GM19035 (cell line): ENCODE data around the gene NAT14.

Source experiments
- ATAC-seq: cut with Tn5 transposase; IDR thresholded peaks from one replicate; pipeline ENCODE4 v1.9.1; 2021; ENCODE audit not compliant: unreplicated experiment

NAT14 gene

DNA sequence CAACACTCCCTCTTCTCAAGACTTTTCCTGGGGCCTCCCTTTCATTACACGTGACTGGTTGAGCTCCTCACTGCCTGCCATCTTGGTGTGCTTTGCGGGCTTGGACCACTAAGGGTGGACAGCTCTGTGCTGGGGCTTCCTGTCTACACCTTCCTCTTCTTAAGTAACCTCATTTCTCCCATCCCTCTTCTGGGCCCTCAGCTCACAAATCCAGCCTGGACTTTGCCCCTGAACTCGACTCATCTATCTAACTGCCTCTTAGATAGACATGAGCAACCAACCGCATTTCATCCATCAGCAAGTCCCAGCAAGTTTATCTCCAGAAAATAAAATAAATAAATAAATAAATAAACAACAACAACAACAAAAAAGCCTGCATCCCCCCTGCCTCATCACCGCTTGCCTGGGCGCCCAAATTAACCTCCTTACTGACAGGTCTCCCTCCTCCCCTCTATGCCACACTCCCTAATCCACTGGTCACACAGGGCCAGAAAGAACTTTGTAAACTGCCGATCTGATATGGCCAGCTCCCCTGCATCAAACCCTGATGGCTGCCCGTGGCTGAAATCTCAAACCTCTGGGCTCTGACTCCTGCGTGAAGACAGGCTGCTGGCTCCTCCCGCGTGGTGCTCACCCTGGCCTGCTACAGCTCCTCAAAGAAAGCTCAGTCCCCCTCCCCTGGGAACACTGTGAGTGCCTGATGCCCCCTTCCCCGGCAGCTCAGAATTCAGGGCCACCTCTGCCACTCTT, 31.3 kb upstream of the NAT14 start:
- no peak for ATAC-seq

DNA sequence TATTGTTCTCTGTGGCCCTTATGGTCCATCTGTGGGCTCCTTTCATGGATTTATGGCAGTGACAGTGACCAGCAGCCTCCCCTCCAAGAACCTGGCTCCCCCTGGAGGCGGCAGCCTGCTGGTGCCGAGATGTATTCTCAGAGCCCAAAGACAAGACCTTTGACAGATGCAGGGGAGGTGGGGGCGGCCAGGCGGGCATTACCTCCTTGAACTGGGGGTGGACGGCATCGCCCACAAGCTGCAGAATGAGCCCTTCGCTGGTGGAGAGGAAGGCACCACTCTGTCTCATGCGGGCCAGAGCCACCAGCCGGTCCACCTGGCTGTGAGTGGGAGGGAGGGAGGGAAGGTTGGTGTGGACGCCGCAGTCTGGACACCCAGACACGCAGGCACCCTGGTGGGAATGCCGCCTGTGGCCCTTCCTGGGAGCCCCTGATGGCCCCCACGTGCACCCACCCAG, 30.2 kb upstream of the NAT14 start:
- no peak for ATAC-seq

DNA sequence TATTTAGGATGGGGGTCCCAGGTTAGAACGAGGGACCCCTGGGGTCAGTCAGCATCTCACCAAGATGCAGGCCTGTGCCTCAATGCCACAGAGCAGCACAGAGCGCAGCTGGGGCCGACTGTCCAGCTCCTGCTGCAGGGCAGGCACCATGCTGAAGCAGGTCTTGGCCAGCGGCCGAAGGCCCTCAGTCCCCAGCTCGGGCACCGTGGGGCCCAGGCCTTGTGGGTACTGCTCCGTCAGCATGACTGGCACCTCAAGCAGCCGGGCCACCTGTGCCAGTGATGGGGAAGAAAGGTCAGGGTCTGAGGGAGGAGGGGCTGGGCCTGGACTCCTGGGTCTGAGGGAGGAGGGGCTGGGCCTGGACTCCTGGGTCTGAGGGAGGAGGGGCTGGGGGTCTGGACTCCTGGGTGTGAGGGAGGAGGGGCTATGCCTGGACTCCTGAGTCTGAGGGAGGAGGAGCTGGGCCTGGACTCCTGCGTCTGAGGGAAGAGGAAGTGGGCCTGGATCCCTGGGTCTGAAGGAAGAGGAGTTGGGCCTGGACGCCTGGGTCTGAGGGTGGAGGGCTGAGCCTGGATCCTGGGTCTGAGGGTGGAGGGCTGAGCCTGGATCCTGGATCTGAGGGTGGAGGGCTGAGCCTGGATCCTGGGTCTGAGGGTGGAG, 29.3 kb upstream of the NAT14 start:
- ATAC-seq = no peak

DNA sequence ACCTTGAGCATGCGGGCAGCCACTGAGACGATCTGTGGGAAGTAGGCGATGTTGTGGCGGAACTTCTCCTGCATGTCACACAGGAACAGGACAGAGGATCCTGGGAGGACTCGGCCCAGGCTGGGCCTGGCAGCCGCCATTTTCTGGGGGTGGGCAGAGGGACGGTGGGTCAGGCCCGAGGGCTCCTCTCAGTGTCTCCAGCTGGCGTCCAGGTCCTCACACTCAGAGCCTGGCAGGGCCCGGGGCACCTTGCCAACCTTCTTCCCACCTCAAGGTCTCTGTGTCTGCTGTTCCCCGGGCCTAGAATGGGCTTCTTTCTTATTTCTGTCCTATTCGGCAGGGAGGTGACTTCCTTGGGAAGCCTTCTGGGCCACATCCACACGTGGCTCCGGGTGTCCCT, 28.6 kb upstream of the NAT14 start:
- ATAC-seq = no peak

DNA sequence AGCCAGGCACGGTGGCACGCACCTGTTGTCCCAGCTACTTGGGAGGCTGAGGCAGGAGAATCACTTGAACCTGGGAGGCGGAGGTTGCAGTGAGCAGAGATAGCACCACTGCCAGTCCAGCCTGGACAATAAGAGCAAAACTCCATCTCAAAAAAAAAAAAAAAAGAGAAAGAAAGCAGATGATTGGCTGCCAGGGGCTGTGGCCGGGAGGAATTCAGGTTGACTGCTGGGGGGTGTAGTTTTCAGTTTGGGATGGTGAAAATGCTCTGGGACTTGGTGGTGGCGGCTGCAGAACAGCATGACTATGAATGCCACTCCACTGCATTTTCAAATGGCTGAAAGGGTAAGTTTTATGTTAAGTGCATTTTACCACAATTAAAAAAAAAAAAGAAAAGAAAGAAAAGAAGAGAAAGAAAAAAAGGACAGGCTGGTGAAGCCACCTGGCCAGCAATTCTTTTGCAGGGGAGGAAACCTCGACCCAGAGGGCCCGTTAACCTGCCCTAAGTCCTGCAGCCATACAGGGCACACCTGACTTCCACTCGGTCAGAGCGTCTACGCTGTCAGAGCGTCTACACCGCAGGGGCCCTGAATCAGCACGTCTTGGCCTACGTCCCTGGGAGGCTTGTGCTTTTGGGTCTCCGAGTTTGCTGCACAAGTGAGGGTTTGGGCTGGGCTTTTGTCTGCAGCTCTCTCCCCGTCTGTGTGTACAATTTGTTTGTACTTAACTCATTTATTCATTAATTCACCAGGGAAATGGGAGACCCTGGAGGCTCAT, 27.1 kb upstream of the NAT14 start:
- no peak for ATAC-seq

DNA sequence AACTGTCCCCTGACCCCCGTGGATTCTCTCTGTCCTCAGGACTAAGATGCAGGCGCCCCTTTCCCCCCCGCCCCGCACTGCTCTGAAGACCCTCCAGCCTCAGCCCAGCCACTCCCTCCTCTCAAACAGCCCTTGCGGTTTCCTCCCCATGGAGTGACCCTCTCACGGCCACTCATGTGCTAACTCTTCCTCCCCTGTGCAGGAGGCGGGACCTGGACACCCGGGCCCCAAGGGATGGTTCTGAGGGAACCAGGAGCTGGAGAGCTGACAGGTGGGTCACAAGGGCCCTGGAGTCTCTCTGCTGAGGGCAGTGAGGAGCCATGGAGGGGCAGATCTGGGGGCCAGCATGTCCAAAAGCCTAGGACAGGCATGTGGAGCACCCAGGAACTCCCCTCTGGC, 25.4 kb upstream of the NAT14 start:
- ATAC-seq = no peak

DNA sequence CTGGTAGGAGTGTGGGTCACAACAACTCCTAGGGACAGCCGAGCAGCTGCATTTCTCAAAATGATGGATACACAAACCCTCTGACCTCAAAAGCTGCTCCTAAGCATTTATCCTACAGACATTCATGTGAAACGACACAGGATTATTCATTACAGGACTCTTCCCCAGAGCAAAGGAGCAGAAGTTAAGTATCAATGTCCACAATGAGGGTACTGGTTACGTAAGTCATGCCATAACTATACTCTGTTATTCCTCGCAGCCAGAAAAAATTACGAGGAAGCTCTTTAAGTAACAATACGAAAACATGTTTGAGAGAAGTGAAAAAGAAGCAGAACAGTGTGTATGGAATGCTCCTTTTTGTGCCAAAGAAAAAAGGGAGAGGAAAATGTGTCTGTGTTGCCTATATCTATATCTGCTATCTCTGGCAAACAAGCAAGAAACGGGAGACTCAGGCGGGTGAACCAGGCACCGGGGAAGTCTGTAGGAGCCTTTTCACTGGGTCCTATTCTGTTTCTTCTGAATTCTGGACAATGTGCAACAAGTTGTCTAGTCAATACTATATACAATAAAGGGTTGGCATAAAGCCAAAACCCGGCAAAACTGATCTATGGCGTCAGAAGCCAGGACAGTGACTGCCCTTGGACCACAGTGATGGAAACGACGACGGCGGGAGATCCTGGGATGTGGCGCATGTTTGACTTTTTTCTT, 24.9 kb upstream of the NAT14 start:
- no peak for ATAC-seq

DNA sequence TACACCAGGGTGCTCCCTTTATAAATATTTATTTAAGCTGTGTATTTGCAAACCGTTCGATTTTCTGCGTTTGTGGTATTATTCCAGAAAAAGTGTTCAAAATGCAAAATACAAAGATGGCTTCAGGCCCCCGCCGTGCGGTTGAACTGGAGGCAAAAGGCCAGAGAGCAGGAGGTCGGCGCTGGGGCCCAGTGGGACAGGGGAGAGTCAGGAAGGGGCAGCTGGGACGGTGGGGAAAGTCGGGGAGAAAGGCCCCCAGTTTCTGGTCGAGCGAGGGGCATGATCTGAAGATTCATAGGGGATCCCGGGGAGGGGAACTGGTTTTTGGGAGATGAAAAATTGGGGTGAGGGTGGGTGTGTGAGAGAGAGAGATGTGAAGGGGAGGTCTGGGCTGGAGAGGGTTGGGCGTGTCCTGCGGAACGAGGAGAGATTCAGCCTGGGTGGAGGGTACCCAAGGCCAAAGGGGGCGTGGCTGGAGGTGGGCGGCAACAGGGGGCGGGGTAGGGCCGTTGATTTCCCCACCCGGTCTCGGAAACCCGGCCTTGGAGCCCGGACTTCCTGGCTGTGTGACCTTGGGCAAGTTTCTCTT, 24.2 kb upstream of the NAT14 start:
- ATAC-seq = no peak

DNA sequence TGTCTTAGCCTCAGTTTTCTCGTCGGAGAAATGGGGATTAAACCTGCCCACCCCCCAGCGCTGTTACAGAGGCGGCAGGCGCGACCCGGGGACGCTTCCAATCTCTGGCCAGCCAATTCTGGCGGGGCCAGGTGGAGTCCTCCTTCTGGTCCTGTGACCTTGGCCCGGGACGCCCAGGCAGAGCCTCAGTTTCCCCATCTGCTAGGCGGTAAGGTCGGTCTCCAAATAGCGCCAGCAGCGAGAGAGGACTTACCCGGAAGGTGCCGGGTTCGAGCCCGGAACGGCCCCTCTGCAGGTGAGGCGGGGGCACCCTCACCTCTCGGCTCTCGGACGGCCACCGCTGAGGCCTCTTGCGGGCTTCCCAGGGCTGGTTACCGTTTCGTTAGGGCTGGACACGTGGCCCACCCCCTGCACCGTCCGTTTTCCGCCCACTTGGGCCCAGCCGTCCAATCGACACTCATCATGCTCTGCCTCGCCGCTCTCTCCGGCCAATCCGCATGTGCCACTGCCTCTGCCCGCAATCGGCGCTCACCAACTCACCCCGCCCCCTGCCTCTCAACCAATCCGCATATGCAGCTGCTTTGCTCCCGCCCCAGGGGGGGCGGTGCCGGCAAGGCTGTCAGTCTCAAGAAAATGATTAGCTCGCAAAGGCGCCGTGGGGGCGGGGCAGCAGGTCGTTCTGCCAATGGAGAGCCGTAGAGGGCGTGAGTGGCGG, 23.6 kb upstream of the NAT14 start, which contains the start of gene ISOC2:
Gene ISOC2, minus strand, starts transcription at position 384 of the 715 bp plus-strand sequence. CDS start 5,156 bp downstream, outside the sequence.
- ATAC-seq = peak; percentile 94

DNA sequence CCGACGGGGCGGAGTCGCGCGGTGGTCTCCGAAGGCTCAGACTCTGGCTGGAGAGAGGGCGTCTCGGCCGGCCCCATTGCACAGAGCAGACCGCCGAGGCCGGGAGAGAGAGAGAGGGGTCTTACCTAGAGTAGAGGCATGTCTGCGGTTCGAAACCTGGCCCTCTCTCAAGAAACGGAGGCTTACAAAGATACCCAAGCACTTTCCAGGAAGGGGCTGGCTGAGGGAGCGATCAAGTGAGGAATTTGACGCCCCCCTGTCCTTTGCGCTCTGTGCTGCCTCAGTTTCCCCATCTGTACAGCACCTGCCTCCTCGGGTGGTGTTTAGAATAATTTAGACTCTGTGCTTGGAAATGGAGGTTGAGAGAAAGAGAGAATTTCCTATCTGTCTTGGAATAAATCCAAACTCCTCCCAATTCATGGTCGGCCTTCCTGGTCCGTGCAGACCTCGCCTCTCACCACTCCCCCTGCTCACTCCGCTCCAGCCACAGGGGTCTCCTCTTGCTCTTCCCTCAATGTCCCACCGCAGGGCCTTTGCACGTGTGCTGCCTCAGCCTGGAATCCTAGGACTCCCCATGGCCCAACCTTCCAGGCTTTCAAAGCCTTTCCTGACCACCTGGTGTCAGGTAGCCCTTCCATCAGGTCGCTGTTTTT, 22.9 kb upstream of the NAT14 start:
- ATAC-seq = no peak

DNA sequence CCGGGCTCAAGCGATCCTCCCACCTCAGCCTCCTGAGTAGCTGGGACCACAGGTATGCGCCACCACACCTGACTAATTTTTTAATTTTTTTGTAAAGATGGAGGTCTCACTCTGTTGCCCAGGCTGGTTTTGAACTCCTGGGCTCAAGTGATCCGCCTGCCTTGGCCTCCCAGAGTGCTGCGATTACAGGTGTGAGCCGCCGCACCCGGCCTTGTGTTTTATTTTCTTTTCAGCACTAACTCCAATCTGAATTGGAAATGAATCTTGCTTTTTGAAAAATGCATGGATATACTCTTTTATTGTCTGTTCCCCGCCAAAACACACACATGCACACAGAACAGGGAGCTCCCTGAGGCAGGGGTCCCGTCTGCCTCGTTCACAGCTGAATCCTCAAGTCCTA, 22.3 kb upstream of the NAT14 start:
- ATAC-seq = no peak

DNA sequence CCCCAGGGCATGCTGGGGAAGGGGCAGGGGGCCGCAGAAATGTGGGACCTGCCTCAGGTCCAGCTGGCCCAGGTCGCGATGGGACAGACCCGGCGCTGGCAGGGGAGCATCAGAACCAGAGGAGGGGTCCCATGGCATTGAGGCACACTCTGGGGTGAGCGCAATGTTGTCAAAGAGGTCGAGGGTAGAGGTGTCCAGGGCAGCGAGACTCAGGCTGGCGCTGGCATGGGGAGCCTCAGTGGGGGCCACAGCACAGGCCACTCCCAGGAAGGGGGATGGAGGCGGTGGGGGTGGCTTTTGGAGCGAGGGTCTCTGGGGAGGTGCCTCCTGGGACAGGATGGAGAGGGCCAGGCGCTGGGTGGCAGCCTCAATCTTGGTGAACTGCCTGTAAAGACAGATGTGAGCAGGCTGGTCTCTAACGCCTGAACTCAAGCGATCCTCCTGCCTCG, 21.4 kb upstream of the NAT14 start:
- no peak for ATAC-seq

DNA sequence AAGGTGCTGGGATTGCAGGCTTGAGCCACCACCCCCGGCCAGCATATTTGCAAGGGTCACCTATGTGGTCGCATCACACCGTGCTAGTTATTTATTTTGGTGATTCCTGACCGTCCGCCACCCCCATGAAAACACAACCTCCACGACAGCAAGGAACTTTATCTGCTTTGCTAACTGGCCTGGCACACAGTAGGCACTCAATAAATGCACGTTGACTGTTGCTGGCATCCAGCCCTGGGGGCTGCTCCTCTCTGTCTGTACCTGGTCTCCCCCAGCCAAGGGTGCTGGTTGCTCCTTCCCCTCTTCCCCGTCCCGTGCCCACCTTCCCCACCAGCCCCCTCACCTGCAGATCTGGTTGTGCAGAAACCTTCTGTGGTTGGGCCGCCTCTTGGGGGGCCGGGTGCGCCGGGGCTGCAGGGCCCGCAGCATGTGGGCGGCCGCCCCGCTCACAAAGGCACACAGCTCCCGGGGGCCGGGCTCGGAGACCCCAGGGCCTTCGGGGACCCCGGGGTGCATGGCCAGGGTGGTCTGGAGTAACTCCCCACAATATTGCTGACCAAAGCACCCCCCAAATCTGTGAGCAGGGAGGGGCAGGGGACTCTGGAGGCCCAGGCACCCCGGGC, 20.8 kb upstream of the NAT14 start:
- ATAC-seq = no peak

DNA sequence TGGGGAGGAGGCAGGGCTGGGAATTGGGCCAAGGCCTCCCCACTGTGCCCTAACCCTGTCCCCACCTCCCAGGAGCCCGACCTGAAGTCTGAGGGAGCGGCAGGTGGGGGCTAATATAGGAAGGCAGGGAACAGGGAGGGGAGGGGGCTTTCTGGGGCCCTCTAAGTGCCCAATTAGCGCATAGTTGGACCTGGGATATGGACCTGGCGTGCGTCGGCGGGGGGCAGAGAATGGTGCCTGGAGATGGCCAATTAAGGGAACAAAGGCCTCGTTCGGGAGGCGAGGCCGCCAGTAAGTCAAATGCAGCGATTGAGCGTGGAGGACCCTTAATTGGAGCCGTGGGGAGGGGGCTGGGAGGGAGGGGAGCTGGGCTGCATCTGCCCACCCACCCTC, 20.3 kb upstream of the NAT14 start, which contains the start of gene C19orf85:
Gene C19orf85, minus strand, starts transcription at position 90 of the 393 bp plus-strand sequence. CDS start 197 bp downstream, outside the sequence.
- ATAC-seq = no peak

DNA sequence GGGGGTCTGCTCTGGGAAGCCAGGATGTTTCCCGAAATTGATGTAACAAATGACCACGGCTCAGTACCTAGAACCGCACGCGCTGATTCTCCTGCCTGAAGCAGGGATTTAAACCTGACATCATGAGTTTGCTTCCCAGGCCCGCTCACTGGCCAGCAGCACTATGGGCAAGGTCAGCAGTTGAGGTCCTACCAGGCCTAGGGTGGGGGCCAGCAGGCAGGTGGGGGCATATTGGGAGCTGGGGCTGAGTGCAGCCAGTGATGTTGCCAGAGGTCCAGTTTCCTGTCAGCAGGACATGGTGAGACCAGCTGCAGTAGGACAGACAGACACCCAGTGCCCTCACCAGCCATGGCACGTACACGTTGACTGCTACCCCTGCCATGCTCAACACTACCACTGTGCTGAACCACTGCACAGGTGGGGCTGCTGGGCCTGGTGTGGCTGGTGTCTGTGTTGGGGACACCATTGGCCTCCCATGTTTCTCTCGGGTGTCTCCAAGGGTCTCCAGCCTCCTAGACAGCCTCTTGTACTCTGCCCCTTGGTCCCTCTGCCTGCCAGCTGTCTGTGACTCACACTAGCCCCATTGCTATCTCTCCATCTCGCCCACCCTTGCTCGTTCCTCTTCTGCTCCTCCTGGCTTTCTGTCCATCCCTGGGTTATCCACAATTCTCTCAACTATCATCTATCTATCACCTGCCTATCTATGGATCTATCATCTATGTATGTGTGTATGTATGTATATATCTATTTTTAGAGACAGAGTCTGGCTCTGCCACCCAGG, 19.3 kb upstream of the NAT14 start:
- no peak for ATAC-seq

DNA sequence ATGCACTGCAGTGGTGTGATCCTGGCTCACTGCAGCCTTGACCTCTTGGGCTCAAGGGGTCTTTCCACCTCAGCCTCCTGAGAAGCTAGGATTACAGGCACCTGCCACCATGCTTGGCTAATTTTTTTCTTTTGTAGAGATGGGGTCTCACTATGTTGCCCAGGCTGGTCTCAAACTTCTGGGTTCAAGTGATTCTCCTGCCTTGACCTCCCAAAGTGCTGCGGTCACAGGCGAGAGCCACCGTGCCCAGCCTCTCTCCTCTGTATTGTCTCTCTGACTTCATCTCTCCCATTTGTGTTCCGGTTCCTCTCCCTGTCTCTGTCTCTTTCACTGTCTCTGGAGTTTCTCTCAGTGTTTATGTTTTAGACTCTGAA, 18.8 kb upstream of the NAT14 start:
- ATAC-seq = no peak

DNA sequence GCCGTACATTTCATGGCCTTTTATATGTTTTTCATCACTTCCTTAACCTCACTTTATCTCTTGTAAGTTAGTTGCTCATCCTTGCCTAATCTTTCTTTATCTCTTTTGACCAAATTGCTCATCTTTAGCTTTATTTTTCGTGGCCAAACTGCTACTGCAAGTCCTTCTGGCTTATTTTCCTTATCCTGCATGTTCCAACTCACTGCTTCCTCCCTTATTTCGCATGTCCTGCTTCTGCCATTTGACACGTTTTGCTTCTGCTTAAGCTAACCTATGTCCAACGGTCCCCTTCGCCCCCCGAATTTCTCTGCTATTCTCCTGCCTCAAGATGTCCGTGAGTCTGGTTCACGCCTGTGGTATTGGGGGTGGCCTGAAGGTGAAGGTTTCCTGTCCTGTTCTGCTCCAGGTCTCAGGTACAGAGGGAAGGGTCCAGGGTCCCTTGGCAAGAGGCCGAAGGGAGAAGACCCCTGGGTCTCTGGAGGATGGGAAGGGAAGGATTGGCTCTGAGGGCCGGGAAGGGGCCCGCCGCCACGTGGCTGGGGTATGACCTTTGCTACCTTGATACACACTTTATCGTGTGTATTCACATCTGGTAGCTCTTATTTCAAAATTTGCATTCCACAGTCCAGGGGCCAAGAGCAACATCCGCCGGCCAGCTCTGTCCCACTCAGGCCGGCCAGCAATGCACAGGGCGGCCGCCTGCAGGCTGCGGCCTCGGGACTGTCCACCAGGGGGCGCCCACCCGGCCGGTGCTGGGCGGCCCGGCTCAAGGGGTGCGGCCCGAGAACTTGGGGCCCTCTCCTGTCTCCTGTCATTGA, 17.5 kb upstream of the NAT14 start:
- ATAC-seq = no peak

DNA sequence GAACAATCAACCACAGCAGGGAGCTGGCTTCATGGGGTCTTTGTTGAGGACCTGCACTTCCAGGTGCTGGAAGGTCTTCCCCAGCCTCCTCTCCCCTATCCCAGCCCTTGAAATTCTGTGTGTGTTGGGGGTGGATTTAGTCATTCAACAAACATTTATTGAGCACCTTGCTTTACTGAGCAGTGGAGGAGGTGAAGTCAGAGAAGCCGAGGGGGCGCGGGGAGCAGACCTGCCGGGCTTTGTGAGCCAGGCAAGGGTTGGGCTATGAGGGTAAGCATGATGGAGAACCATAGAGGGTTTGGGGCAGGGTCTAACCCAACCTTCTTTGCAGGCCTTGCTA, 17.0 kb upstream of the NAT14 start:
- no peak for ATAC-seq
